ENCODE data around the gene SRCIN1.

SRCIN1 gene

DNA sequence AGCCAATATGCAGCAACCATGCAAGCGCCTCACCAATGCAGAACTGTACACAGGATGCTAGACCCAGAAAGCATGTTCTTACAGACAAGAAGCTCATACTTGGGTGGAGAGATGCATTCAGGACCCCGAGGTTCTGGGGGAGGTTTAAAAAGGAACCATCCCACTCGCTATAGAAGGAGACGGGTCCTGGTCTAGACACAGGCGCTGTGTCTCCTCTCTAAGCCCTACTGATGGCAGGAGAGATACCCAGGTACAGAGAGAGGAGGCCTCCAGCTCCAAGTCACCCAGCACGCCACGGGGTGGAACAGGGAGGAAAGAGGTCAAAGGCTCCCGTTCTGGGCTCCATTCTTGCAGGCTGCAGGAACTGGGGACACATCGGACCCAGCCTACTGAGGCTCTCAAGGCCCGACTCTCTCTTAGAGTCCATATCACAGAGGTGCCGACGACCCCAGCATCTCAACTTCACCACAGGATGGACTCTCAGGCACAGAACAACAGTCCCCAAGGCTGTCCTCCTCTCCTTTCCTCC is 28.0 kb downstream of the SRCIN1 start:
- DNase-seq: no peak

DNA sequence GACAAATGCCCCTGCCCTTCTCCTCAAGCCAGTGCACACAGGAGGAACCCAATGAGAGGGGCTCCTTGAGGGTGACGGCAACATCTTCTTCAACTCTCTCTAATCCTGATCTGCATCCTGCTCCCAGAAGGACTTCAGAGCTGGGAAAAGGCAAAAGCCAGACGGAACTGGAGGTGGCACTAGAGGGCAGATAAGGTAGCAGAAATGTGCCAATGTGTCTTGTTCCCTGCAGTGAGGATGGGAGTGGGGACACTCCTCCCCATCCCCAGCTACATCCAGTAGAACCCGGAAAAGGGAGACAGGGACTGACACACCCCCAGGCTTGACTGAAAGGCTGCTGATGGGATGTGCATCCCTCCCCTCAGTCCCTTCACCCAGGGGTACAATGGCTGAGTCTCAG is 28.5 kb downstream of the SRCIN1 start:
- no peak for DNase-seq

DNA sequence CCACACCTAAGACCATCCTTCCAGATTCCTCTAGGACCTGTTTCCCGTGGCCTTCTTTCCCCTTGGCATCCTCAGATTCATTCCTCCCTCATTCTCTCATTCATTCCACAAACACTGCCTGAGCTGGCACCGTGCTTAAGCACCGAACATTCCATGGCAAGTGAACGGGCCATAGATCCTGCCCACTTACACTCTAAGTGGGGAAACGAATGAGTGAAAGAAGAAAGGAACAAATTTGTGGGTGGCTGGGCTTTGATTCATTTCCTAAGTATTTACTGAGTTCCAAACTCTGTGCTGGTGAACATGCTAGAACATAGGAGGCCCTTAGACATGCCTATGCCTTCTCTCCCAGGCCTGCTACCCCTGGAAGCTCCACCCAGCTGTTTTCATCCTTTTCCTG is 30.0 kb downstream of the SRCIN1 start:
- no peak for DNase-seq

DNA sequence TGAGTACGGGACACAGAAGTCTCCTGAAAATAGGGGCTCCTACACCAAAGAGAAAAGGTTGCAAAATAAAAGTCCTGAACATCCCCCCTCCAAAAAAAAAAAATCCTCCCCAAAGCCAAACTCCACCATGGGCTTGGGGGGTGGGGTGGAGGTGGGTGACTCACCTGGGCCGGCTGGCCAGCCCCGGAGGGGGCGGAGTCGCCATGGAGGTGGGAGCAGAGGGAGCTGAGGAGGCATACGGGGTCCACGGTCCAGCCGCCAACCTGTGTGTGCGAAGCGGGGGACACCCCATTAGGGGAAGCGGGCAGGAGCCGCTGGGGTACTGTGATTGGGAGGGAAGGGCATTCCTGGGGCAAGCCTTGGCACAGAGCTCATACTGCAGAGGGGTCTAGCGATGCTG is 31.0 kb downstream of the SRCIN1 start:
- DNase-seq: no peak

DNA sequence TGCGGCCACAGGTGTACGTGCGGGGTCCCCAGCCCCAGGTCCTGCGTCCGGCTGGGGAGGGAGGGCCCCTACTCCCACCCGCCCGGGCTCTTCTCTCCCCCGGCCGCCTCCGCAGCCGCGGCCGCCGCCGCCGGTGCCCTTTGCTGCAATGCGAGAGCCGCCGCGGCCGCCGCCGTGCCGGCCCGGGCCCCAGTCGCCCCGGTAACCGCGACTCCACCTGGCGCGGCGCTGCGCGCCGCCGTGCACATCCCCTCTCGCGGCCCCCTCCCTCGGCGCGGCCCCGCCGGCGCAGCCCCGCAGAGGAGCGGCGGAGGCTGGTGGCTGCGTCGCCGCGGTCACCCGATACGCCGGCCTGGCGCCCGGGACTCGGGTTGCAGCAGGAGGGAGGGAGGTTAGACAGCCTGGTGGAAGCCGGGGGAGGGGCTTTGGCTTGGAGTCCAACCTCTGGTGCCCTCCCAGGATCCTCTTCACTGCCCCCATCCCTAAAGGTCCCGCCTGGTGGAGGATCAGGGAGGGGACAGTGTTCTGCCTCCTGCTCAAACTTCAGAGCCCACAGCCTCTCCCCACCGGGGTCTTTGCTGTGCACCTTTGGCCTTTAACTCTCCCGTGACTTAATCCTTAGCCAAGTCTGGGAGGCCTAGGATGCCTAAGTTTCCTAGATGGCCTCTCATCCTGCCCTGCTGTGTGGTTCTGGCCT is 32.9 kb downstream of the SRCIN1 start:
- no peak for DNase-seq

DNA sequence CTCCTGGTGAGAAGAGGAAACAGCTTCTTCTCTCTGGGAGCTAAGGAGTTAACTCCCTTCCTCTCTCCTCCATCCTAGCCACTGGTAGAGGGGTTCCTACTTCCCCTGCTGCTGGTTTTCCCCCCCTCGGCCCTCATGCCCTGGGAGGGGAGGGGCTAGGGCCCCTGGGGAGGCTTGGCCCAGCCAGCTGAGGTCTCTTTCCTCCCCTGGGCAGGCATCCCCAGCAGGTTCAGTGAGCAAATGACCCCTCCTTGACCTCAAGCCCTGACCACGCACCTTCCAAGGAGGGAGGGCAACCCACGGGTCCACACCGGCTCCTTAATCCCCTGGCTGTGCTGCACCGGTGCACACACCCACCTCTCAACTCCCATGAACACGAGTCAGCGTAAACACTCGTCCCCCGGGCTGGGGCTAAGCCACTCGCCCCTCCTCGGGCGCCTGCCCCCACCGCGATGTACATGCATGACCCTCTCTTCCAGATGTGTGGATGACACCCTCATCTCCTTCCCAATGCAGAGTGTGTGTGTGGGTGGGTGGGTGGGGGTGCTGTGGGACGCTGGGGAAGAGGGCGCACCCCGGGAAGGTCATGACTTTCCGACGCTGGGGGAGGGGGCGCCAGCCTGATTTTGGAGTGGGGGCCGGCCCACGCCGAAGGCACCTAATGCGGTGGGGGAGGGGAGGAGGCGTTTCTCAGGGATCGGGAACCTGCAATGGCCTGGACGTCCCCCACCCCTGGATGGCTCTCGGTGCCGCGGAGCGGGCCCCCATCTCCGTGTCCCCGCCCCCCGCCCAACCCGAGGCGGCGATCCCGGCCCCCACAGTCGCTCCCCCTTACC is 33.7 kb downstream of the SRCIN1 start:
- DNase-seq: no peak

DNA sequence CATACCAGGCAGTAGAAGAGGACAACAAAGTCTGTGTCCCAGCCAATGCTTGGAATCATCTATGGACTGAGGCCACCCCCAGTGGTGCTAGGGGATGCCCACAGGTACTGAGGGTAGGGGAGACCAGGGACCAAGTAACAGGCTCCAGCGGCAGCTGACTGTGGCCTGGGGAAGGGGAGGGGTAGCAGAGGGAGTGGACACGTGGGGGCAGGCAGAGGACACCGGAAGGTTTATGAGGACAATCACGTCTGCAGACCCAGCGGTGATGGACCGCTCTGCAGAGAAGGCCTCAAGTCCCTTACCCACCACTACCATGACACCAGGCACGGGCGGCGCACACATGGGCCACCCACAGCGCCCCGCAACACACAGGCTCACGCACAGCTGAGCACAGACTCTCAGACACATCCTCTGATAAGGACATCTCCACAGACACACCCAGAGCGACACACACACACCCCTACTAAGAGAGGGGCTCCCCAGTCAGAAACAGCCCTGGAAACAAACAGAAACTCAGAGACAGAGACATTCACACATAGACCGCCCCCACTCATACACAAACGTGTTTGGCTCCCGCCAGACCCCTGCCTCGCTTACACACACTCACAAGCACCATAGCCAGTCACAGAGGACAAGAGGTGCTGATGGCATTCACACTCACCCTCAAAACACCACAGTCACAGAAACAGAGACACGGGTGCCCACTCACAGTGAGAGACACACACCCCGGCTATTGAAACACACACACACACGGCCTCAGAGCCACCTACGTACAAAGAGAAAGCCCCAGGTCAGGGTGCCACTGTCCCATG is 35.8 kb downstream of the SRCIN1 start:
- no peak for DNase-seq

DNA sequence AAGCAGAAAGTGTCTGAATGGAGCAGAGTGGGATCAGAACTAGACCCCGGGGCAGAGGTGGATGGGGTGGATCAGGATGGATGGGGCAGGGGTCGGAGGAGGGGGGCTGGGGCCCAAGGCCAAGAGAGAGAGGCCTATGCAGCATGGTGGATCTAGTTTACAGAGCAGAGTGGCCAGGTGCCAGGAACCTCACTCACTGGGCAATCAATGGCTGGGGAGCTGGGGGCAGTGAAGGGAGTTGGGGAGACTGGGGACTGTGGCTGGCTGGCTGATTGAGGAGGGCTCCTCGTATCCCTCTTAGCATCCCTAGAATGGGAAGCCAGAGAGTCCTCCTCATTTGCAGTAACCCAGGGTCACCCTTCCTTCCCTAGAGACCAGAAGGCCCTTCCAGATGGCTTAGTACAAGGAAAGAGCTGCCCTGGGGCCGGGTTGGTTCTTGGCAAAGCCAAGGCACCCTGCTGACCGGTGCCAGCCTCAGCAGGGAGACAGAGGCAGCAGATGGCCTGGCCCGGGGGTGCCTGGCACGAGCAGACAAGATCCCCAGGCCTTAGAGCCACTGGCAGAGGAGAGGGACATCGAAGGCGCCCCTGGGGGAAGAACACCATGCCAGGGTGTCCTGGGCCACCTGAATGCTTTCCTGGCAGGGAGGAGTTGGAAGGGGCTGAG is 36.8 kb downstream of the SRCIN1 start:
- no peak for DNase-seq

DNA sequence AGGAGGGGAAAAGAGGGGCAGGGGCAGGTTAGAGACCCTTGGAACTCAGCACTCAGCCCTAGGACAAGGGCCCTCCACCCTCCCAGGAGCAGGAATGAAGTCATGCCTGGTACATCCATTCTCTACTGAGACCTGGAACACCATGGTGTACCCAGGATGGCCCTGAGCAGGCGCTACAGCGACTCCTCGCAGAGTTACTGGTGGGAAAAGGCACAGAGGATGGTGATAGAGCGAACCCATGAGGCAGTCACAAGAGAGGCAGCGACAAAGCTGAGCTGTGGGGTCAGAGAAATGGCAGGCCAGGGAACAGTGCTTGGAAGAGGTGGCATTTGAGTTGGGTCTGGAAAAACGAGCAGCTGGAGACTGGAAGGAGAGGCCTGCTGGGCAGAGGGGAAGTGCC is 37.5 kb downstream of the SRCIN1 start:
- no peak for DNase-seq

DNA sequence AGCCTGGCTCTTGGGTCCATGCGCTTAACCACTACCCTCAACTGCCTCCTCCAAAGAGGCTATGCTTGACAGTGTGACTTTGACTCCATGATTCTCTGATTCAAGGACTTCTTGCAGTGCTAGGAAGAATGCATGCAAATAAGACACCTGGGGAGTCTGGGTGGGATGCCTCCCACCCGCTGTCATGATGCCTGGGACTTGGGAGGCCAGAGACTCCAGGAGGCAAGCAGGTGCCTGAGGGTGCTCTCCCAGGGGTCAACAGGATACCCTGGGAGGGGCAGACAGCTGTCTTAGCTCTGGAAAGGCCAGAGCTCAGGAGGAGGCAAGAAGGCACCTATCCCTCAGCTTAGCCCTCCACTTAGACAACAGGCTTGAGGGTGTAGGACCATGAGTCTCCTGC is 38.4 kb downstream of the SRCIN1 start:
- no peak for DNase-seq

DNA sequence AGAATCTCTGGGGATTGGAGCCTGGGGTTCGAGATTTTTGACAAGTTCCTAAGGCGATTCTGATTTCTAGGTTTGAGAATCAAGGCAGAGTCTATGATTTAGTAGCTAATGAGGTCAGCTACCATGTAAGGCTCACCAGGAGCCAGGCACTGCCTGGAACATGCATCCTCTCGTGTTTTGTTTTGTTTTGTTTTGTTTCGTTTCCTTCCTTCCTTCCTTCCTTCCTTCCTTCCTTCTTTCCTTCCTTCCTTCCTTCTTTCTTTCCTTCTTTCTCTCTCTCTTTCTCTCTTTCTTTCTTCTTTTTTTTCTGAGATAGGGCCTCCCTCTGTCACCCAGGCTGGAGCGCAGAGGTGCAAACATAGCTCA is 39.1 kb downstream of the SRCIN1 start:
- no peak for DNase-seq

DNA sequence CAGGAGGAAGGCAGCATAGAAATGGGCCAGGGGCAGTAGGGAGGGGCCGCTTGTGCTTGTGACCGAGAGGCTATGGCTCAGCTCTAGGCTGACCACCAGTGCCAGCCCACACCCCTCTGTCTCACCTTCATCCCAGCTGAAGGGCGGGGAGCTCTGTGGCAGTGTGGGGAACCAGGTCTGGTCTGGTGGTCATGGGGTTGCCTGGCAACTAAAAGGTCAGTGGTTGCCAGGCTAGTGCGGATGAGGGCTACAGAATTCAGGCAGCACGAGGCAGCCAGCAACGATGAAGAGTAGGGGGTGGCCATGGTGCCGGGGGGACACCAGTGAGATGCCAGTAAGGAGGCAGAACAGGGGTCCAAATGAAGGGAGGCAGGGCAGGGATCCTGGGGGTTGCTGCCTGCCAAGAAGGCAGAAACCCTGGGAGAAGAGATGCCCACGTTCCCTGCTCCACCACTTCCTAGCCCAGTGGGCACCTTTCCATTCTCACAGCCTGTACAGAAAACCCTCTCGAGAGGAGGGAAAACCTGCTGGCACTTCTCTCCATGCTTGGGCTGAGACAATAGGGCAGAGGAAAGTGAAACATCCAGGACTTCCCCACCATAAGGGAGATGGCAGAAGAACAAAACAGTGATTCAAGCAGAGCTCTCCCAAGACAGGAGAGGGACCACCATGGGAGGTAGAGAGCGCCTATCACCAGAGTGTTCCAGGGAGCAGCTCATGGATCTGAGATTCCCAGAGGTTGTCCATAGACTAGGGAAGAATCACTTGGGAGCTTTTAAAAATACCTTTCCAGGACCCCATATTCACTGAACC is 39.7 kb downstream of the SRCIN1 start:
- no peak for DNase-seq

DNA sequence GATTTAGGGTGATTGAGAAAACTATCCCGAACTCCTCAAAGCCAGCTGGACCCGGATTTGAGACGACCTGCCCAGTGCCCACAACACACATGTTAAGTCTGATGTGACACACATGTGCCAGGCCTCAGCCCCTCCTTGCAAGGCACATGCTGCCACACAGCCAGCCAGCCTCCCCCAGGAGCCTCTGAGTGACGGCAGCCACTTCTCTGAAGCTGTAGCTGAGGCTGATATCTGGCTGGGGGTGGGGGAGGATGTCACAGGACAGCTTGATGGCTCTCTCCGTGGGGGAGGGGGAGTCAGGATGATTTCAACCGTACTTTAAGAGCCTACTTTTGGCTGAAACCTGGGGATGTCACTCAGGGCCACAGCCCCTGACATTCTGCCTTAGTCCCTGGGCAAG is 40.9 kb downstream of the SRCIN1 start:
- DNase-seq: no peak

DNA sequence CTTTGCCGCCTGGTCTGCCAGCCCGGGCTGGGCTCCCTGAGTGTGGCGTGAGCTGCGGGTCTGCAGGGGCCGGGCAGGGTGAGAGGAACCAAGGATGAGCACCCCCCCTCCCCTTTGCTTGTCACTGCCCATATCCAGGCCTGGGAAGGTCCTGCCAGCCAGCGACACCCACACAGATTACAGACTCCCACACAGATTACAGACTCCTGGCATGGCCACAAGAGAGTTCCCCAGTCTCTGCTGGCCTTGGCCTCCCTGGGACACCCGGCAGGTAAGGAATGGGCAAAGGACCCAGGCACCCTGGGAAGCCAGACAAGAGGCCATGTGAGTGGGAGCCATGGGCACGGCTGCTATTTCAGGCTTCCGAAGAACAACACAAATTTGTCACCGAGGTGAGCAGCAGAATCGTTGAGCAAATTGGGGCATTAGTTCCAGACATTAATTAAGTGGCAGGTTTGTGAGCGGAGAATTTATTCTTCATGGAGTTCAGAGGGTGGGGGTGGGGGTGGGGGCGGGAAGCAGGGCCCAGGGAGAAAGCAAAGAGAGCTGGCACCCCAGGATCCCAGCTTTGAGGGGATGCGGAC is 41.4 kb downstream of the SRCIN1 start:
- no peak for DNase-seq

DNA sequence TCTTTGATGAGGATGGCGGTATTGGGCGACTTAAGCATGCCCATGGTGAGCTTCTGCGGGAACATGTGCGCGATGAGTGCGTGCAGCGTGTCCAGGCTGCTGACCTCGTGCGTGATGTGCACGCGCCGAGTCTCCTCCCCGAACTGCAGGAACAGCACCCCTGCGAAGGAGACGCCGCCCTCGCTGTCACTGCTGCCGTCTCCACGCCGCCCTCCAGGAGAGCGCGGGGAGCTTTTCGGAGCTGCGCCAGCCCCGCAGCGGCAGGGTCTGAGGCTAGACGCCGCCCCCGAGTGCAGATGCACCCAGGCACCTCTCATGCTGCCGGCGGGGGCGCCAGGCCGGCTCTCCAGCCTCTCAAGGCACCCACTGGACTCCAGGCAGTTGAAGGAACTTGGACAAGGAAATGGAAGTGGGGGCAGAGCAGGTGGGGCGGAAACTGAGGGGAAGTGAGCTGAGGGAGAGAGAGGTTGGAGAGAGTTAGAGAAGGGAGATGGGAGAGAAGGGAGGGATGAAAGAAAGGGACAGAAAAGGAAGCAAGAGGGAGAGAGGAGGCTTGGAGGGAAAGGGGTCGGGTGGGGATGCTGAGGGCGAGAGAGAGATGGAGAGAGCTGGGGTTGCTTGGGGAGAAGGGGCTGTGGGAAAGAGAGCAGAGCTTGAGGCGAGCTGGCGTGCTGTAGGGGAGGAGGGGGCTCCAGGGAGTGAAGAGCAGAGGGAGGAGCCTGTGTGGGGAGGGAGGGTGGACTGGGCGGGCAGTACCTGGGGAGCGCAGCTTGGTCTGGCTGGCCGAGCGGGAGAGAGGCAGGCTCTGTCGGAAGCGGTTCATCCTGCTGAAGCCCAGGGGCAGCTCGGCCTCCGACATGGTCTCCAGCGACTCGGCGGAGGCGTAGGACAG is 42.1 kb downstream of the SRCIN1 start:
- DNase-seq: no peak

DNA sequence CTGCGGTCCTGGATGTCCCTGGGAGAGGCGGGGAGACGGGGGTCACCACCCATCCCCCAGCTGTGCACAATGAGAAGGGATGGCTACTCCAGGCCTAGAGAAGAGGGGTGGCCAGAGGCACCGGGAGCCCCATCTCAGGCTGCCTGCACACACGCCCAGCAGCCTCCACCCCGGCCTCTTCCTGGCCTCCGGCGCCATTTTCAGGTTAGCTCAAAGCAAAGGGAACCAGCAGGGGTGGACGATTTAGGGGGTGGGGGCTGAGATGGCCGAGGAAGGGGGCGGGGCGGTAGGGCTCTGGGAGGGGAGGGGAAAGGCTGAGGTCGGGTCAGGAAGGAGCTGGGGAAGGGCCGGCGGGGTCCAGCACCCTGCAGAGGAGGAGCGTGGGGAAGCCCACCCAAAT is 42.8 kb downstream of the SRCIN1 start:
- DNase-seq: no peak

DNA sequence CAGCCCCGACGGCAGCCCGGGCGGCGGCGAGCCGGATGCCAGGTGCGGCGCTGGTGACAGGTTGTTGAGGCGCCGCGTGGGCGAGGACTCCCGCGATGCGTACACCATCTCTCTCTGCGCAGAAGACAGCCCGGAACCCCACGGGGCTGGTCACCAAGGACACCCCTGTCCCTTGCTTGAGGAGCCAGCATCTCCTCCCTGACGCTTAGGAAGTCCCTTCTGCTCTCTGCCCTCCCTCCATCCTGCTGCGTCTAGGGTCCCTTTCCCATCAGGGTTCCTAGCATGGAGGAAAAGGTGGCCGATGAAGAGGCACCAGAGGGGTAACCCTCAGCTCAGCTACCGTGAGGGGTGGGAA is 43.6 kb downstream of the SRCIN1 start:
- no peak for DNase-seq

DNA sequence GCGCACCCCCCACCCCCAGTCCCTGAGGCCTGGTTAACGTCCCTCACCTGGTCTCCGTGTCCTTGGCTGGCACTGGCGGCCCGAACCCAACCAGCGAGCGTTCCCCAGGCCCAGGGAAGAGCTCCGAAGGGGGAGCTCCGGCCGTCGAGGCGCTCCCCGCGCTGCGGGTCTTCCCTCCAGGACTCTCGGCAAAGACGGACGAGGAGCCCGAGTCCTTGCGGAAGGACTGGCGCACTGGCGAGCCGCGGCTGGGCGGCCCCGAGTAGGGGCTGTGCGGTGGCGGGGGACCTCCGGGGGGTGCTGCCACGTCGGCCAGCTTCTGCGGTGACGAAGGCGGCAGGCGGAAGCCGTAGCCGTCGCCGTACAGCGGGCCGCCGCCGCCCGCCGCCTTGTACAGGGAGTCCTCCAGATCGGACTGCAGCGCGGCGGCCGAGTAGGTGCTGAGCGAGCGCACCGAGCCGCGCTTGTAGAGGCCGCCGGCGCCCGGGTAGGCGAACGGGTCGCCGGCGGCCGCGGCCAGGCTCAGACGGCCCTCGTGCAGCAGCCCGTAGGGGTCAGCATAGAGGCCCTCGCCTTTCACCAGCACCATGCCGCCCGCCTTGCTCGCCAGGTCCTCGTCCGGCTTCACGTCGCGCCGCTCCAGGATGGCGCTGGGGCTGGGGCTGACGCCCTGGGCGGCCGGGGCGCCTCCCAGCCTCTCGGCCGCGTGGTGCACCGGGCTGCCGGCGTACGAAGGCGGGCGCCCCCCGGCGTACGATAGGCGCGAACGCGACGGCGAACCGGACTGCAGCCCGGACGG is 44.1 kb downstream of the SRCIN1 start:
- DNase-seq: no peak

DNA sequence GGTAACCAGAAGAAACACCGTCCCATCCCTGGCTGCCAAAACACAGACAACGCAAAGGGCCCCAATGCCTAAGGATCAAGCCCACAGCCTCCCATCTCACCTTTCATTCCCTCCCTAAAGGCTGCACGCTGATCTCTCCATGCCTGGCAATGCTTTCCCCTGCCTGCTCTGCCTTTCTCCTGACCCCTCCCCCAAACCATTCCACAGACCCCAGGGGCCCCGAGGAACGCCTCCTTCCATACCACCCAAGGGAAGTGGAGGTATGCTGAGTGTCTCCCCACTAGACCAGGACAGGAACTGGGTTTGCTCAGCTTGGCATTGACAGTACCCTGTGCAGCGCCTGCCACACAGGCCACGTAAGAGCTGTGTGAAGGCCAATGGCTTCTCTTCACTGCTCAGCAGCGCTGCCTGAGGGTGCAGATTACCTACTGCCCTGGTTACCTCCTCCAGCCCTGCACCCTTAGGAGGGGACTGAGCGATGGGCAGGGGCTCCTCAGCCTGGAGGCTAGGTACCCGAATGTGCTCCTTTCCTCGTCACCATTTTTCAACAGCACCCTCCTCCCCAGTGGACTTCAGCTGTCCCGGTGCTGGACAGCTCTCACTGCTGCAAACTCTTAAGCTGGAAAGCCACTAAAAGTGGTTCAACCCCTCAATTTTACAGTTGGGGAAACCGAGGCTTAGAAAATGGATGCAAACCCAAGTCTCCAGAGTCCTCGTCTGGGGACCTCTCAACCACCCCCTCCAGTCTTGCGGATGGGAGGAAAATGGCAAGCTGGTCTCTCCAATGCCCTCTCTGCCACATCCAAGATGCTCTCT is 45.0 kb downstream of the SRCIN1 start:
- DNase-seq: peak; percentile 32
